CD4-positive, alpha-beta T cell treated with Interleukin-21 for 1 hour (primary cell): ENCODE measurements around the gene IFT27.

Experiments used
- DNase-seq: peaks from one replicate; pipeline ENCODE4 v3.0.0-alpha.2; 2020

The IFT27 gene

GRCh38 chr22:36796552-36797175 is 20.7 kb upstream of the IFT27 start:
- no peak for DNase-seq

- no peak for DNase-seq
Measured at GRCh38 chr22:36795633-36796032, 19.7 kb upstream of the IFT27 start.

GRCh38 chr22:36790648-36791047 is 14.7 kb upstream of the IFT27 start:
- DNase-seq: no peak

- DNase-seq: no peak
Measured at GRCh38 chr22:36787204-36787988, 11.5 kb upstream of the IFT27 start.

GRCh38 chr22:36783743-36784142 is 7.8 kb upstream of the IFT27 start:
- no peak for DNase-seq

- peak; percentile 88 for DNase-seq
Measured at GRCh38 chr22:36781656-36782627, 6.0 kb upstream of the IFT27 start.

GRCh38 chr22:36778020-36778419 is 2.1 kb upstream of the IFT27 start:
- no peak for DNase-seq

GRCh38 chr22:36776722-36777121 is 803 bp upstream of the IFT27 start:
- DNase-seq: no peak

- peak; percentile 57 for DNase-seq
Measured at GRCh38 chr22:36775586-36775963, 344 bp downstream of the IFT27 start.

GRCh38 chr22:36773935-36774334 is 2.0 kb downstream of the IFT27 start:
- DNase-seq: peak; percentile 17

- no peak for DNase-seq
Measured at GRCh38 chr22:36772451-36772850, 3.5 kb downstream of the IFT27 start.

GRCh38 chr22:36771356-36772063 is 4.4 kb downstream of the IFT27 start:
- DNase-seq: no peak

GRCh38 chr22:36770513-36771231 is 5.2 kb downstream of the IFT27 start:
- DNase-seq: no peak

- no peak for DNase-seq
Measured at GRCh38 chr22:36769541-36770512, 6.1 kb downstream of the IFT27 start.

- no peak for DNase-seq
Measured at GRCh38 chr22:36768616-36769015, 7.3 kb downstream of the IFT27 start.

- DNase-seq: no peak
Measured at GRCh38 chr22:36768141-36768540, 7.8 kb downstream of the IFT27 start.

GRCh38 chr22:36767035-36767775 is 8.7 kb downstream of the IFT27 start:
- DNase-seq: no peak

GRCh38 chr22:36765943-36766450 is 9.9 kb downstream of the IFT27 start:
- DNase-seq: no peak

- no peak for DNase-seq
Measured at GRCh38 chr22:36765131-36765942, 10.6 kb downstream of the IFT27 start.
